OCI-LY7 (cell line): Measurements from ENCODE around the gene COX6A1. TPM values are rescaled to one million over a fixed set of nuclear protein-coding genes. Genes with fewer than 3 reads are reported as not detected.

ENCODE experiments used
- BruUV-seq: library from RNA; stranded (reverse); fragments of 400-500 nt; replicated peaks from 2 replicates; lab custom pipeline; 2021; lab: Mats Ljungman, UMichigan
- CTCF ChIA-PET: fragments of 300-600 bp; sonication (Branson Sonifier 250); formaldehyde crosslinking; loops from one replicate; lab custom pipeline; 2022; ENCODE audit warnings: antibody characterized with exemption; ENCODE audit not compliant: unreplicated experiment; lab: Charles Lee
- POLR2A ChIA-PET: fragments of 300-600 bp; sonication (Branson Sonifier 250); formaldehyde crosslinking; loops from one replicate; lab custom pipeline; 2022; ENCODE audit warnings: antibody characterized with exemption; lab: Charles Lee
- DNase-seq: peaks from one replicate; pipeline ENCODE4 v3.0.0-alpha.2; 2015; ENCODE audit warnings: low spot score
- H2AFZ ChIP-seq: fragments of 200-600 bp; sonication (generic), shearing (Covaris generic); 2 replicates; pipeline ENCODE4 v1.6.1; 2014; ENCODE audit warnings: mild to moderate bottlenecking, antibody characterized with exemption, low read length, moderate library complexity
- H3K27ac ChIP-seq: fragments of 200-600 bp; sonication (generic); 2 replicates; pipeline ENCODE4 v1.5.1; 2014; ENCODE audit warnings: mixed run types, low read depth, mild to moderate bottlenecking, moderate library complexity, low read length, inconsistent platforms; ENCODE audit not compliant: poor library complexity, severe bottlenecking
- H3K36me3 ChIP-seq: fragments of 200-600 bp; sonication (generic); 2 replicates; pipeline ENCODE4 v1.6.1; 2014; ENCODE audit warnings: mild to moderate bottlenecking, antibody characterized with exemption, low read length, moderate library complexity, mixed read lengths; ENCODE audit not compliant: insufficient read depth
- H3K4me1 ChIP-seq: fragments of 200-600 bp; sonication (generic); 2 replicates; pipeline ENCODE4 v1.5.1; 2014; ENCODE audit warnings: mild to moderate bottlenecking, low read length; ENCODE audit not compliant: insufficient read depth, poor library complexity, severe bottlenecking
- H3K4me2 ChIP-seq: fragments of 200-600 bp; sonication (generic); 2 replicates; pipeline ENCODE4 v1.6.1; 2014; ENCODE audit warnings: mild to moderate bottlenecking, low read length
- H3K4me3 ChIP-seq: fragments of 200-600 bp; sonication (generic); 2 replicates; pipeline ENCODE4 v1.5.1; 2014; ENCODE audit warnings: mild to moderate bottlenecking, low read depth, low read length; ENCODE audit not compliant: poor library complexity, severe bottlenecking
- H3K79me2 ChIP-seq: fragments of 200-600 bp; sonication (generic); 2 replicates; pipeline ENCODE4 v1.6.1; 2016; ENCODE audit warnings: low read depth, mild to moderate bottlenecking, low read length, moderate library complexity, mixed read lengths; ENCODE audit not compliant: insufficient read depth
- H3K9me2 ChIP-seq: fragments of 200-600 bp; sonication (generic); 2 replicates; pipeline ENCODE4 v1.6.1; 2016; ENCODE audit warnings: mild to moderate bottlenecking, low read length, mixed read lengths; ENCODE audit not compliant: insufficient read depth
- H3K9me3 ChIP-seq: fragments of 200-600 bp; sonication (generic); 2 replicates; pipeline ENCODE4 v1.6.1; 2014; ENCODE audit warnings: mild to moderate bottlenecking, mixed run types, low read length, mixed read lengths
- H4K20me1 ChIP-seq: fragments of 200-600 bp; sonication (generic); 2 replicates; pipeline ENCODE4 v1.6.1; 2014; ENCODE audit warnings: mild to moderate bottlenecking, antibody characterized with exemption, low read length, moderate library complexity, mixed read lengths; ENCODE audit not compliant: insufficient read depth
- CTCF ChIP-seq: fragments of 200-600 bp; sonication (generic); conservative IDR thresholded peaks from 2 replicates; pipeline ENCODE4 v1.5.1; 2014; ENCODE audit warnings: mild to moderate bottlenecking, antibody characterized with exemption, low read length, moderate library complexity, mixed read lengths
- EZH2phosphoT487 ChIP-seq: fragments of 200-600 bp; sonication (generic); IDR thresholded peaks from 2 replicates; pipeline ENCODE4 v1.6.1; 2018; ENCODE audit warnings: low read depth, borderline replicate concordance, mild to moderate bottlenecking, mixed run types, antibody characterized with exemption, low read length, moderate library complexity, mixed read lengths
- intact Hi-C: fragments of 100-400 bp; cut with micrococcal nuclease; formaldehyde crosslinking; loops from one replicate; pipeline ENCODE4 v1.10.0; 2022; ENCODE audit not compliant: unreplicated experiment
- total RNA-seq, 2 experiments: library from RNA; depleted of rRNA in 1 of 2; stranded (reverse); fragments of >200 nt in 1 of 2; shearing (Covaris generic) in 1 of 2; gene quantifications; 2 replicates each; pipeline ENCODE4 v1.2.3, GENCODE V29; 2014 to 2022

The COX6A1 gene
- total RNA-seq, 2 experiments from 2014 or later, result 449 to 591 TPM

GRCh38 chr12:120397824-120398540 is 39.9 kb upstream of the COX6A1 start:
- H3K27ac ChIP-seq, result no peak overlapping the region
- no peaks in the 10 kb centered on the region for H3K4me1 ChIP-seq
- no peak overlapping the region for H3K4me2 ChIP-seq
- CTCF ChIA-PET, result no interaction called here
- intact Hi-C loops, result no loop called here
- BruUV-seq, result no TSS peak
- no peak overlapping the region for H3K4me3 ChIP-seq
- DNase-seq, result no peak
- no peaks in the 10 kb centered on the region for H4K20me1 ChIP-seq
- no peaks in the 10 kb centered on the region for H3K79me2 ChIP-seq
- H2AFZ ChIP-seq, result no peak overlapping the region
- no peaks in the 10 kb centered on the region for H3K36me3 ChIP-seq
- no peaks in the 10 kb centered on the region for H3K9me3 ChIP-seq
- no peaks in the 10 kb centered on the region for H3K9me2 ChIP-seq
- no peak for TF ChIP-seq EZH2phosphoT487
- no peak for TF ChIP-seq CTCF
- POLR2A ChIA-PET, result no interaction called here

GRCh38 chr12:120399531-120399930 is 38.4 kb upstream of the COX6A1 start:
- Histone ChIP-seq H3K79me2 (no peaks in the 10 kb centered on the region), H4K20me1 (no peaks in the 10 kb centered on the region), H3K36me3 (no peaks in the 10 kb centered on the region), H3K4me1 (no peaks in the 10 kb centered on the region), H3K4me3 (no peak overlapping the region), H3K27ac (no peak overlapping the region), H3K9me3 (no peaks in the 10 kb centered on the region), H2AFZ (no peak overlapping the region), H3K4me2 (no peak overlapping the region), H3K9me2 (no peaks in the 10 kb centered on the region)
- ChIA-PET CTCF (no interaction called here), POLR2A (interaction anchor here (0.6 kb wide), 1 partner anchor 521 kb away, joined by 8 read pairs; no protein-coding TSS in a partner anchor)
- DNase-seq, result no peak
- no TSS peak for BruUV-seq
- intact Hi-C loops, result no loop called here
- TF ChIP-seq CTCF, result no peak
- no peak for TF ChIP-seq EZH2phosphoT487

GRCh38 chr12:120402217-120402616 is 35.7 kb upstream of the COX6A1 start:
- Histone ChIP-seq H3K9me3 (no peaks in the 10 kb centered on the region), H3K9me2 (no peaks in the 10 kb centered on the region), H3K36me3 (no peaks in the 10 kb centered on the region), H3K4me3 (no peak overlapping the region), H4K20me1 (no peaks in the 10 kb centered on the region), H2AFZ (no peak overlapping the region), H3K4me1 (no peaks in the 10 kb centered on the region), H3K27ac (no peak overlapping the region), H3K4me2 (no peak overlapping the region), H3K79me2 (no peaks in the 10 kb centered on the region)
- POLR2A ChIA-PET, result no interaction called here
- intact Hi-C loops, result no loop called here
- no TSS peak for BruUV-seq
- no peak for DNase-seq
- CTCF ChIA-PET, result no interaction called here
- no peak for TF ChIP-seq CTCF
- no peak for TF ChIP-seq EZH2phosphoT487
